ENCODE results near the gene TCF3.

The TCF3 gene

DNA sequence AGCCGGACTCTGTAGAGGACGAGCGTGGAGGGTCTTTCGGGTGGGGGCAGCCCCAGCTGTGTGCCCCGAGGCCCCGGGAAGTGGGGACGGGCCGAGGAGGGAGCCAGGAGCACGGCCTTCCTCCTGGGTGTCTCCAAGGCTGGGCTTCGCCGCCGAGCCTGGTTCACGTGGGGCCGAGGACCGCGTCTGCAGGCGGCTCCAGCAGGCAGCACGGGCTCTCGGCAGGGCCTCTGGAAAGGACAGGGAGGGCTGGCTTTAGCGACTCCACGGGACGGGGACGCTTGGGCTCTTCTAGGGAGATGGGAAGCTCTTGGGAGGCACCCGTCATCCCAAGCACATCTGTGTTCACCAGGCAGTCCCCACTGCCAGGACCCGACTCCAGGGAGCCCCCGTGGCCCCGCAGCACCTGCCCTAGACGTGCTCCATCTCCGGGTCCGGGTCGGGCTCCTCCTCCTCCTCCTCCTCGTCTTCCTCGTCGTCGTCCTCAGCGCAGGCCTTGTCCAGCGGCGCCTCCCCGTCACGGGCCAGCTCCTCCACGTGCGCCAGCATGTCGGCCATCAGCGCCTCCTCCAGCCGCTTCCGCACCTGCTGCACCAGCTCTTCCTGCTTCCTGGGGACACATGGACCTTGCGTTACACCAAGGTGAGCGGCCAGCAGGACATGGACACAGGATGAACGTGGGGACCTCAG lies 74.3 kb downstream of the TCF3 start:
- no peak for DNase-seq

- no peak for DNase-seq
Observed at GRCh38 chr19:1577090-1577928, 75.1 kb downstream of the TCF3 start.

DNA sequence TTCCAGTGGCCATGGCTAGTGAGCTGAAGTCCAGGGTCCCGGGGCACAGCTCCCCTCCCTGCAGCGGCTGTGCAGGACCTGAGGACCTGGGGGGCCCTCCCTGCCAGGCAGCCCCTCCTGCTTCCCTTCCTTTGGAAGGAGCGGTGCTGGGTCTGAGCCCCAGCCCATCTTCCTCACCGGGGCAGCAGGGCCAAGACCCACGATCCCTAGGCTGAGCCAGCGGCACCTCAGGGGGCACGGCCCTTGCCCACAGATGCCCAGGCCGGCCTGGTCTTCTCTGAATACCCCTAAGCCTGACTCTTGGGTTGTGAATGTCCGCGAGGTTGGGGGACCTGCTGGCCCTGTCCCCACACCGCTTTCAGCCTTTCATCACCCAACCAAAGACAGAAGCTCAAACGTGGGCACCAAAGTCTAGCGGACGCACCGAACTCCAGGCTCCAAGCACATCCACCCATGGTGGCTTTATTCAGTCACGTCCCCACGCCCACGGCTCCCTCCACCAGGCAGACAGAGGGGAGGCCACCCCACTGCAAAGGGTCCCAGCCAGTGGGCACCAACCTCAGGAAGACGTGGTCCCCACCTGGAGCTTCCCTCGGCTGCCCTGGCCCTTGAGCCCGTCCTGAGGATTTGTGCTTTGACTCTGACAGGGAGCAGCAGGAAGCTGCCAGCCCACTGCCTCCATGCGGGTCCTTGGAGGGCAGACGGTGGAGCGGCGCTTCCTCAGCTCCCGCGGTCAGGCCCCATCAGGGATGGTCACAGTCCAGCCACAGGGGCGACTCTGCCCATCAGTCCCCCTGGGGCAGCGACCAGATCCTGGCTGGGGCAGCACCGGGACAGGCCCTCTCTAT lies 75.9 kb downstream of the TCF3 start:
- no peak for DNase-seq

DNA sequence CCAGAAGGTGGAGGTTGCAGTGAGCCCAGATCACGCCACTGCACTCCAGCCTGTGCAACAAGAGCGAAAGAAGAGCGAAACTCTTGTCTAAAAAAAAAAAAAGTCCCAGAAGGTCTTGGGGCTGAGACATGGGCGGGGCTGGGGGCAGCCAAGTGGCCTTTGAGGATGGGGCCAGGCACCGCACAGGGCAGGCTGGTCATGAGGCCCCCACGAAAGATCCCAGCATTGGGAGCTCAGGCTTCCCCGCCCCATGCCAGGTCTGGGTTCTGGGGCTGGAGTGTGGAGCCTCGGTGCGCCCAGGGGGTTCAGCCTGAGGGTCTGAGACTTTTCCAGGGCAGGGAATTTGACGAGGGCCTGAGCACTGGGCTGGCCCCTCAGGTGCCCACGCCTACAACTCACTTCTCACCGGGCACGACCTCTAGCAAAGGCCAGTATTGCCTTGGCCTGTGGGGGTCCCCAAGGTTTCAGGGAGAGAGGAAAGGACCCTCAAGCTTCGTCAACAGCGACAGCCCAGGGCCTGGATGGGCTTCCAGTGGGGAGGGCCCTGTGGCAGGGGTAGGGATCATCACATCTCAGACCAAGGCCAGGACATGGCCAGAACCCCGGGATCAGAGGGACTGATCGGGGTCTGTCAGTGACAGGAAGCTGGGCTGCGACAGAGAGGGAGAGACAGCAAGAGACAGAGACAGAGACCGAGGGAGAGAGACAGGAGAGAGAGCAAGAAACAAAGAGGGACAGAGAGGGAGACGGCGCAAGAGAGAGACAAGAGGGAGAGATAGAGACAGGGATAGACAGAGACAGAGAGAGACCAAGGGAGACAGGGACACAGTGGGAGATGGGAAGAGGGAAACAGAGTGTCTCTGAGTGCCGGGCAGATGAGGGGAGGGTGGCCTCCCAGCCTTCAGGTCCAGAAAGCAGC lies 76.8 kb downstream of the TCF3 start:
- no peak for DNase-seq

GRCh38 chr19:1574354-1575136 lies 77.9 kb downstream of the TCF3 start:
- no peak for DNase-seq

GRCh38 chr19:1572795-1573194 lies 79.6 kb downstream of the TCF3 start:
- no peak for DNase-seq

DNA sequence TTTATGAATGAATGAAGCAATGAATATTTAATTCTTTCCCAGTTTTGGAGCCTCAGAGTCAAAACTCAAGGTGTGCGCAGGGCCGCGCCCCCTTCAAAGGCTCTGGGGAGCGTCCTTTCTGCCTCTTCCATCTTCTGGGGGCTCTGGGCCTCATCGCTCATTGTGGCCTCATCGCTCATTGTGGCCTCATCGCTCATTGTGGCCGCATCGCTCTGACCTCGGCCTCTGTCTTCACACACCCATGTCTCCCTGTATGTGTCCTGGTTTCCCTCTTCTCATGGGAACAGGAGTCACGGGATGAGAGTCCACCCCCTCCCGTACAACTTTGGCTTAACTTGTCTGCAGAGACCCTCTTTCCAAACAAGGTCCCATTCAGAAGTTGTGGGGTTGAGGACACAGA lies 81.1 kb downstream of the TCF3 start:
- no peak for DNase-seq

- no peak for DNase-seq
Observed at GRCh38 chr19:1570836-1571235, 81.6 kb downstream of the TCF3 start.

DNA sequence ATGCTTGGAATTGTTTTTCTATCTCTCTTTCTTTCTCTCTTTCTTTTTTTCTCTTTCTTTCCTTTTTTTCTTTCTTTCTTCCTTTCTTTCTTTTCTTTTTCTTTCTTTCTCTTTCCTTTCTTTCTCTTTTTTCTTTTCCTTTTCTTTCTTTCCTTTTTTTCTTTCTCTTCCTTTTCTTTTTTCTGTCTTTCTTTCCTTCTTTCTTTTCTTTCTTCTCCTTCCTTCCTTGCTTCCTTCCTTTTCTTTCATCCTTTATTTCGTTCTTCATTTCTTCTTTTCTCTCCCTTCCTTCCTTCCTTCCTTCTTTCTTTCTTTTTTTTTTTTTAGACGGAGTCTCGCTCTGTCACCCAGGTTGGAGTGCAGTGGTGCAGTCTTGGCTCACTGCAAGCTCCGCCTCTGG lies 82.4 kb downstream of the TCF3 start:
- no peak for DNase-seq

DNA sequence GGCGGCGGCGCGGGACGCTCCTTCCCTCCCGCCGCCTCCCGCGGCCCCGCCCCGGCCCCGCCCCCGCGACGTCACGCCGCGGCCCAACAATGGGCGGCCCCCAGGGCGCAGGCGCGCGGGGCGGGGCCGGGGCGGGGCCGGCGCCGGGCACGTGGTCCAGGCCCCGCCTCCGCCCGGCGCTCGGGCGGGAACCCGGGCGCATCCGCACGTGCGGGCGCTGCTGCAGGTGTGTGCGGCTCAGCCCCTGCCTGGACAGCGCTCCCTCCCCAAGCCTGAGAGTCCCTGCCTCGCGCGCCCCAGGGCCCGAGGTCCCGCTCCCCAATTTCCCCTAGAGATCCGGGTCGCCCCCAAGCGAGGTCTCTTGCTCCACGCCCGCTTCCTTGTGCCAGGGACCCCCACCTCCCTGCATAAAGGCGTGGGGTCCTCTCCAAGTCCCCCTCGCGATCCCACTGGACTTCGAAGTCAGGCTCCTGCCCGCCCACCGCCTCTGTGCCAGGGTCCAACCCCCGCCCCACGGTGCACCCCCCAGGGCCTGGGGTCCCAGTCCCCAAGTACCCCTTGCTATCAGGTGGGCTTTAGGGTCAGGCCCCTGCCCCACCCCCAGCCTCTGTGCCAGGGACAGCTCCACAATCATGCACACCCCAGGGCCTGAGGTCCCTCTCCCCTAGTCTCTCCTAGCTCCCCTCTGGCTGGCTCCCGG lies 83.9 kb downstream of the TCF3 start, which contains the start of gene MEX3D:
MEX3D (minus strand) TSS at position 6 of the 700 bp plus-strand sequence. CDS start 267 bp downstream, outside the sequence.
- DNase-seq: peak; percentile 80

- no peak for DNase-seq
Observed at GRCh38 chr19:1567848-1568227, 84.6 kb downstream of the TCF3 start.

- DNase-seq: no peak
Observed at GRCh38 chr19:1567116-1567847, 85.1 kb downstream of the TCF3 start.

- DNase-seq: no peak
Observed at GRCh38 chr19:1566392-1567115, 85.9 kb downstream of the TCF3 start.

- no peak for DNase-seq
Observed at GRCh38 chr19:1563251-1563650, 89.2 kb downstream of the TCF3 start.

DNA sequence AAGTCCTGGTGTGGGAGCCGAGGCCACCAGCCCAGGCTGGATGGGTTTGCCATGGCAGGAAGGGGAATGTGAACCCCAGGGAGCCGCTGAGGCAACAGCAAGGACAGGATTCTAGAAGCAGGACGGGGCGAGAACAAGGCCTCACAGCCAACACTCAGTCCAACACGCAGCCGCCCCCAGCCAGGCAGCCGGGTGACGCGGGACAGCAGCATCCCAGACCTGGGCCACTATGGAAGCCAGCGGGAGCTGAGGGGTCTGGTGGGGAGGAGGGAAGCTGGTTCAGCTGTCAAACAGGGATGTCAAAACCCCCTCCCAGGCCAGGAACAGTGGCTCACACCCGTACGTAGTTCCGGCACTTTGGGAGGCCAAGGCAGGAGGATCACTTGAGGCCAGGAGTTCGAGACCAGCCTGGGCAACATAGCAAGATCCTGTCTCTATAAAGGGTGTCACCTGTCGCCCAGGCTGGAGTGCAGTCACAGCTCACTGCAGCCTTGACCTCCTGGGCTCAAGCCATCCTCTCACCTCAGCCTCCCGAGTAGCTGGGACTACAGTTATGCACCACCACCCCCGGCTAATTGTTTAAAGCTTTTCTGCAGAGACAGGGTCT lies 91.1 kb downstream of the TCF3 start:
- DNase-seq: no peak

DNA sequence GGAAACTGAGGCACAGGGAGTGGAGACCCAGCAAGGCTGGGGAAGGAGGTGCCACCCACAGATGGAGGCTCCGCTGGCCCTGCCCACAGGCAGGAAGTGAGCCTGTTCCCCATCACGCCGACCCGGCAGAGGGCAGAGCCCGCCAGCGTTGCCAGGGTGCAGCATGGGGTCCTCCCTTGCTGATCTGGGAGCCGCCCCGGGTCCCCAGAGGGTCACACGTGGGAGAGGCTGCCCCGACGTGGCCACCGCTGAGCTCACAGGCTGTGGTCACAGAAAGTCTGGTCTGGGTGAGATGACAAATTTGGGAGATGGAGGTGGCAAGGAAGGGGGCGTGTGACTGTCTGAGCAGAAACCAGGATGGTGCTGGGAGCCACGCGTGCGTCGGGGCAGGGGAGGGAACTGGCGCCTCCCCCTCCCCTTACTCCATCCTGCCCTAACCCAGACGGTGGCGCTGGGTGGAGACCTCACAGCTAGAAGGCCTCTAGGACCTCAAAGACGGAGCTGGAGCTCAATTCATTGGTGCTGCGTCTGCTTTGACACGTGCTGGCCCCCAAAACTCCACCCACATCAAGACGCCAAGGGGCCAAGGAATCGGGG lies 92.0 kb downstream of the TCF3 start:
- DNase-seq: no peak

Data from activated CD4-positive, alpha-beta T cell treated with anti-CD3 and anti-CD28 coated beads, Interleukin-2, amount 50 U/mL, for 1 hour (primary cell).